ENCODE measurements around the gene OPN1MW2.
"Not testable (repeated sequence)": the region's sequence is repeated elsewhere in the genome, so short reads cannot be mapped to it uniquely, and the experiment has no call there.

The OPN1MW2 gene

DNA sequence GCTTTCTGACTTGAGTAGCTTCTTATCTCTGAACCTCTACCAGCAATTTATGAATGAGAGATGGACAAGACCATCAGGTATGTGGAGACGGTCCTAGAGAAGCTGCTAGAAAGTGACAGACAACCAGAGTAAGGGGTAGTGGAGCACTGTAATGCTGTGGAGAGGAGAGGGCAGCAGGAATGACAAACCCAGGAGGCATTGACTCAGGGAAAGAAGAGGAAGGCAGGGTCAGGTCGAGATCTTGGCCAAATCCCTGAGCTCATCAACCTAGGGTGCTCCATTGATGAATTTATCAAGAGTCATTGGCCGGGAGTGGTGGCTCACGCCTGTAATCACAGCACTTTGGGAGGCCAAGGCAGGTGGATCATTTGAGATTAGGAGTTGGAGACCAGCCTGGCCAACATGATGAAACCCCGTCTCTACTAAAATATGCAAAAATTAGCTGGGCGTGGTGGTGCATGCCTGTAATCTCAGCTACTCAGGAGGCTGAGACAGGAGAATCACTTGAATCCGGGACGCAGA lies 20.5 kb downstream of the OPN1MW2 start:
- not testable (repeated sequence) for ATAC-seq, H3K4me3 Mint-ChIP-seq, H3K4me1 Mint-ChIP-seq, H3K27ac Mint-ChIP-seq, H3K27me3 Mint-ChIP-seq, H3K36me3 Mint-ChIP-seq, H3K9me3 Mint-ChIP-seq

DNA sequence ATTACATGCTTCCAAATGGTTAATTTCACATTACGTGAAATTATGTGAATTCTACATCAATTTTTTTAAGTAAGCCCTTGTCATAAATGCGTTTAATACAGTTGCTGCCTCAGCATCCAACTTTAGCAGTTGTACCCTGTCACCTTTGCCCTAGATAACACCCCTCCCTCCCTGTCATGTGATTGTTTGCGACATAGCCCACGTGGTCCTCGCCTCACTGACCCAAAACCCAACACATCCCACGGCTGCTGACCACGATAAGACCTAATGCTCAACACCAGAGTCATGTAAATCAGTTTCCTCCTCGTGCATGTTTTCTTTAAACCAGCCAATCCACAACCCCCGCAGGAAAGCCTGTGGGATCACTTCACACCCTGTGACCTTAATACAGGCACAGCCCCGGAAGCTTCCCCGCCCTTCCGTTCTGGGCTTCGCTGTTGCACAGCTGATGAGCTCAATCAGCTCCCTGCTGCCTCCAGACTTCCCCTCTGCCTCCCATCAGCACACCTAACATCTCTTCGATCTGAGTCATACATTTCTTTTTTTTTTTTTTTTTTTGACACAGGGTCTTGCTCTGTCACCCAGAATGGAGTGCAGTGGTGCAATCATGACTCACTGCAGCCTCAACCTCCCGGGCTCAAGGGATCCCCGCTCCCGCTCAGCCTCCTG lies 28.0 kb downstream of the OPN1MW2 start:
- not testable (repeated sequence) for H3K4me1 Mint-ChIP-seq, H3K9me3 Mint-ChIP-seq, H3K27me3 Mint-ChIP-seq, H3K36me3 Mint-ChIP-seq, H3K27ac Mint-ChIP-seq, H3K4me3 Mint-ChIP-seq
- peak; percentile 99 for ATAC-seq

DNA sequence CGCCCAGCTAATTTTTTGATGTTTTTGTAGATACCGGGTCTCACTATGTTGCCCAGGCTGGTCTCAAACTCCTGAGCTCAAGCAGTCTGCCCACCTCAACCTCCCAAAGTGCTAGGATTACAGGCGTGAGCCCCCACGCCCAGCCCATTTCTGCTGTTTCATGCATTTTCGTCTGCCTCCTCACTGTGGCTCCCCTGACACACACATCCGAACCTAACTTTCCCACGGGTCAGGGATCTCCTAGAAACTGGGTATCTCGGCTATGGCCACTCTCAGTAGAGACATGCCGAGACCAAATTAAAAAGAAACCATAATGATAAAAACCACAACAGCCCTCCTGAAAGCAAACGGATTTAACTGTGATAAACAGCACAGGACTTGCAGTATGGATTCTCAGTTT lies 28.5 kb downstream of the OPN1MW2 start:
- not testable (repeated sequence) for H3K4me1 Mint-ChIP-seq, ATAC-seq, H3K27ac Mint-ChIP-seq, H3K36me3 Mint-ChIP-seq, H3K4me3 Mint-ChIP-seq, H3K9me3 Mint-ChIP-seq, H3K27me3 Mint-ChIP-seq

DNA sequence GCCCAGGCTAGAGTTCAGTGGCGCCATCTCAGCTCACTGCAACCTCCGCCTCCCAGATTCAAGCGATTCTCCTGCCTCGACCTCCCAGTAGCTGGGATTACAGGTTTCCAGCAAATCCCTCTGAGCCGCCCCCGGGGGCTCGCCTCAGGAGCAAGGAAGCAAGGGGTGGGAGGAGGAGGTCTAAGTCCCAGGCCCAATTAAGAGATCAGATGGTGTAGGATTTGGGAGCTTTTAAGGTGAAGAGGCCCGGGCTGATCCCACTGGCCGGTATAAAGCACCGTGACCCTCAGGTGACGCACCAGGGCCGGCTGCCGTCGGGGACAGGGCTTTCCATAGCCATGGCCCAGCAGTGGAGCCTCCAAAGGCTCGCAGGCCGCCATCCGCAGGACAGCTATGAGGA lies 37.7 kb downstream of the OPN1MW2 start, which contains the start of gene OPN1MW3:
Gene OPN1MW3 (plus strand): TSS at position 301 of the 400 bp plus-strand sequence. CDS start 38 bp downstream, at position 339.
- H3K4me1 Mint-ChIP-seq, H3K27ac Mint-ChIP-seq, H3K36me3 Mint-ChIP-seq, ATAC-seq, H3K4me3 Mint-ChIP-seq, H3K9me3 Mint-ChIP-seq, H3K27me3 Mint-ChIP-seq: not testable (repeated sequence)

DNA sequence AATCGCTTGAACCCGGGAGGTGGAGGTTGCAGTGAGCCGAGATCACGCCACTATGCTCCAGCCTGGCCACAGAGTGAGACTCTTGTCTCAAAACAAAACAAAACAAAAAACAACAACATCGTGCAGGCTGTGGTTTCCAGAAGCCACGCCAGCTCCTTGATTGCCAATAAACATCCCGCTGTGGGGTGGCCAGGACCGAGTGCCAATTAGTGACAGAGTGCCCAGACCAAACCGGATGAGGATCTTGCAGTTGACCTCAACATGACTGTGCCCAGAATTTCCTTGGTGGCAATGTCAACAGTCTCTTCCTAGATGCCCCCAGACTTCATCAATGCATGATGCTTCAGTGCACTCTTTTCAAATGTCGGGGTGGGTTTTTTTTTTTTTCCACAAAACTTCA lies 39.2 kb downstream of the OPN1MW2 start:
- not testable (repeated sequence) for H3K36me3 Mint-ChIP-seq, H3K27me3 Mint-ChIP-seq, H3K4me3 Mint-ChIP-seq, H3K27ac Mint-ChIP-seq, H3K9me3 Mint-ChIP-seq, ATAC-seq, H3K4me1 Mint-ChIP-seq

DNA sequence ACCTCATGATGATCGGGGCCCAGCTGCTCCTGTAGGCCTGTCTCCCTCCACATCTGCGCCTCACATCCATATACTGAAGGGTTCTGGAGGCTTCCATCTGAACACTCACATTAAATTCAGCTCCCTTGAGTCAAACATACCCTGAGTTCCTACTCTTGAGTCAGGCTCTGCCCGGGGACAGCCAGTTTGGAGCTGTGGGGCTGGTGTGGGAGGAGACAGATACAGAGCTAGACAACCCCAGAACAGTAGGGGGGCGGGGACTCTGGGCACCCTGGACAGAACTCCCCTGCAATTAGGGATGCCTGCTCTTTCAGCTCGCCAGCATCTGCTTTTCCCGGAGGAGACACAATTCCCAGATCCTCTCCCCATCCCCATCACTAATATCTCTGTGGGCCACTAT lies 43.5 kb downstream of the OPN1MW2 start:
- H3K4me1 Mint-ChIP-seq, H3K36me3 Mint-ChIP-seq, H3K27me3 Mint-ChIP-seq, ATAC-seq, H3K27ac Mint-ChIP-seq, H3K4me3 Mint-ChIP-seq, H3K9me3 Mint-ChIP-seq: not testable (repeated sequence)

DNA sequence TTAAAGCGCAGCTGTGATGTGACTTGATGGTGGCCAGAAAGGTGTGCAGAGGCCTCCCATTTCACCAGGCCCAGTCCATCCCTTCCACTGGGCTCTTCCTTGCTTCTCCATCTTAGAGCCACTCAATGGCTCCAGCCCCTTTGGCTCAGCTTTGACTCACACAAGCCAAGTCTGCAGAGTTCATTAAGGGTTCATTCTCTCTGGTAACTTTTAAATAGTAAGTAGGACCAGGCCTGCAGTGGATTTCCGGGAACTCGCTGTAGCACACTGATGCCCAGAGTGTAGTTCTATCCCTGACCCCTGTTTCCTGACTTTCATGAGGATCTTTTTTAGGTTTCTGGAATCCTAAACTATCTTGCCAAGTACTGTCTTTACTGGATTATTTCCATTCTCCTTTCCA lies 49.7 kb downstream of the OPN1MW2 start:
- not testable (repeated sequence) for H3K4me3 Mint-ChIP-seq, H3K27me3 Mint-ChIP-seq, H3K4me1 Mint-ChIP-seq, H3K36me3 Mint-ChIP-seq, H3K9me3 Mint-ChIP-seq, ATAC-seq, H3K27ac Mint-ChIP-seq

Data from stimulated activated memory B cell treated with anti-CD40 and anti-IgM and Interleukin-4, amounts not matched to agents 10 μg/mL and 1 μg/mL and 100 μg/mL, for 72 hours (primary cell).